ENCODE measurements around the gene SPNS2. TPM values are rescaled to one million over a fixed set of nuclear protein-coding genes. Genes with fewer than 3 reads are reported as not detected.
A peak's percentile ranks its signal among the peaks of the same experiment; 100 is the strongest.

Gene SPNS2
- total and polyA plus RNA-seq, 10 of the 15 experiments (the other 5 are each of a cell fraction or from before 2014, with no cell fraction given): 0.04 to 1.1 (median 0.23) TPM; not detected in 2

GRCh38 chr17:4518901-4519300, 20.2 kb downstream of the SPNS2 start (continued):
- TF ChIP-seq ZBTB40 (IDR thresholded peaks at IDR 0.05; ENCODE audit: borderline replicate concordance) (no peak), NBN (IDR thresholded peaks at IDR 0.05) (no peak)

GRCh38 chr17:4519361-4519788, 20.7 kb downstream of the SPNS2 start:
- intact Hi-C loops (cut with micrococcal nuclease; ENCODE audit: unreplicated experiment) (no loop called here), in situ Hi-C loops (cut with MboI) (no loop called here)
- no peak overlapping the region for H3K9ac ChIP-seq (ENCODE audit: control insufficient read depth, insufficient read depth, low read length)
- ChIA-PET RAD21 (ENCODE audit: unreplicated experiment) (no interaction called here), POLR2A (interaction anchor here (0.6 to 1.9 kb wide), 2 partner anchors 9 to 436 kb away, joined by 4 read pairs; no protein-coding TSS in a partner anchor), SMC1A (ENCODE audit: uncharacterized antibody, unreplicated experiment) (interaction anchor here (1.8 kb wide), 1 partner anchor 10 kb away, joined by 3 read pairs; no protein-coding TSS in a partner anchor), CTCF (interaction anchor here (0.6 to 1.1 kb wide), 2 partner anchors 179 to 218 kb away, joined by 3 read pairs; no protein-coding TSS in a partner anchor)
- H3K4me1 ChIP-seq (ENCODE audit: control insufficient read depth, insufficient read depth, low read length): peaks cover 16% of the 10 kb centered on the region
- DNase-seq (ENCODE audit: low read depth, low spot score) (no peak), ATAC-seq (no peak), FAIRE-seq (no peak)
- no peaks in the 10 kb centered on the region for H3K27me3 ChIP-seq (replicated peaks in 1 of 2; ENCODE audit: control insufficient read depth in 2 of 2, insufficient read depth in 2 of 2, low read length in 1 of 2)
- H4K20me1 ChIP-seq (ENCODE audit: control insufficient read depth, insufficient read depth): no peaks in the 10 kb centered on the region
- H3K4me3 ChIP-seq: no peak overlapping the region
- no peaks in the 10 kb centered on the region; the same call in 2 of the 3 replicates for H3K9me3 ChIP-seq (replicated peaks; ENCODE audit: control insufficient read depth, insufficient read depth, low read length)
- H3K4me2 ChIP-seq (ENCODE audit: control insufficient read depth, insufficient read depth): peak overlapping the region; percentile 86; the same call in 1 of the 2 replicates
- H3K79me2 ChIP-seq (ENCODE audit: control insufficient read depth, insufficient read depth, low read length): no peaks in the 10 kb centered on the region
- no peak for TF ChIP-seq NR2F1 (conservative IDR thresholded peaks at IDR 0.05)
- no peak for TF ChIP-seq WRNIP1 (IDR thresholded peaks at IDR 0.05; ENCODE audit: borderline replicate concordance, low read depth, low read length)
- TF ChIP-seq ZNF592 (IDR thresholded peaks at IDR 0.05): no peak
- no peak for TF ChIP-seq RAD21 (IDR thresholded peaks at IDR 0.05; ENCODE audit: insufficient read depth, low read depth, low read length)
- no peak overlapping the region for H3K27ac ChIP-seq (ENCODE audit: control insufficient read depth, insufficient read depth)
- H3K36me3 ChIP-seq (ENCODE audit: control insufficient read depth in 2 of 2, insufficient read depth in 2 of 2, low read length in 1 of 2): no peaks in the 10 kb centered on the region
- no TSS peak for BruUV-seq (replicated peaks)
- H2AFZ ChIP-seq (ENCODE audit: control insufficient read depth, low read depth, low read length): no peak overlapping the region
- 92% methylated on average over 12 of the region's 14 CpGs for WGBS (ENCODE audit: insufficient coverage, insufficient replicate concordance, low lambda C conversion rate, missing lambda C conversion rate)
